H9 (cell line): ENCODE data around the gene P2RX2. TPM values are rescaled to one million over a fixed set of nuclear protein-coding genes. Genes with fewer than 3 reads are reported as not detected.

ENCODE experiments used
- DNase-seq: peaks from one replicate; pipeline ENCODE4 v3.0.0-alpha.2; 2017
- H2AFZ ChIP-seq: one replicate; pipeline ENCODE4 v1.6.1; 2013; ENCODE audit warnings: mild to moderate bottlenecking, low read length, control low read depth, moderate library complexity
- H2AK5ac ChIP-seq: 2 replicates; pipeline ENCODE4 v1.6.1; 2013; ENCODE audit warnings: low read length, control low read depth, mixed read lengths; ENCODE audit not compliant: insufficient read length
- H2BK120ac ChIP-seq: one replicate; pipeline ENCODE4 v1.6.1; 2013; ENCODE audit warnings: low read depth, mild to moderate bottlenecking, low read length, control low read depth, inconsistent platforms; ENCODE audit not compliant: poor library complexity, severe bottlenecking
- H2BK12ac ChIP-seq: 2 replicates; pipeline ENCODE4 v1.6.1; 2013; ENCODE audit warnings: low read length, control low read depth, mixed read lengths, low read depth; ENCODE audit not compliant: insufficient read length
- H2BK15ac ChIP-seq: 2 replicates; pipeline ENCODE4 v1.6.1; 2013; ENCODE audit warnings: low read depth, low read length, control low read depth
- H2BK20ac ChIP-seq: one replicate; pipeline ENCODE4 v1.6.1; 2013; ENCODE audit warnings: low read depth, mild to moderate bottlenecking, low read length, control low read depth, inconsistent platforms; ENCODE audit not compliant: poor library complexity, severe bottlenecking
- H2BK5ac ChIP-seq: 2 replicates; pipeline ENCODE4 v1.6.1; 2013; ENCODE audit warnings: low read length, control low read depth, mixed read lengths; ENCODE audit not compliant: insufficient read length
- H3K14ac ChIP-seq: 2 replicates; pipeline ENCODE4 v1.6.1; 2013; ENCODE audit warnings: low read length, control low read depth; ENCODE audit not compliant: insufficient read depth
- H3K18ac ChIP-seq: 2 replicates; pipeline ENCODE4 v1.6.1; 2013; ENCODE audit warnings: low read depth, mild to moderate bottlenecking, mixed read lengths, low read length, control low read depth; ENCODE audit not compliant: insufficient read length
- H3K23ac ChIP-seq: 2 replicates; pipeline ENCODE4 v1.6.1; 2013; ENCODE audit warnings: low read length, control low read depth, mixed read lengths, low read depth; ENCODE audit not compliant: insufficient read length
- H3K23me2 ChIP-seq: 2 replicates; pipeline ENCODE4 v1.6.1; 2013; ENCODE audit warnings: low read depth, mild to moderate bottlenecking, mixed read lengths, low read length, control low read depth; ENCODE audit not compliant: insufficient read length, poor library complexity, severe bottlenecking
- H3K27ac ChIP-seq: 2 replicates; pipeline ENCODE4 v1.5.1; 2013; ENCODE audit warnings: low read length, control low read depth, mixed read lengths, low read depth; ENCODE audit not compliant: insufficient read length
- H3K27me3 ChIP-seq: 2 replicates; pipeline ENCODE4 v1.6.1; 2013; ENCODE audit warnings: low read length, control low read depth, inconsistent platforms; ENCODE audit not compliant: insufficient read depth
- H3K4ac ChIP-seq: 2 replicates; pipeline ENCODE4 v1.6.1; 2013; ENCODE audit warnings: low read depth, mild to moderate bottlenecking, control low read depth, inconsistent platforms, low read length, moderate library complexity
- H3K4me1 ChIP-seq: 2 replicates; pipeline ENCODE4 v1.6.1; 2013; ENCODE audit warnings: low read length, control low read depth, inconsistent platforms; ENCODE audit not compliant: insufficient read depth
- H3K4me2 ChIP-seq: 2 replicates; pipeline ENCODE4 v1.6.1; 2013; ENCODE audit warnings: low read length, control low read depth, mixed read lengths; ENCODE audit not compliant: insufficient read length, insufficient read depth
- H3K56ac ChIP-seq: 2 replicates; pipeline ENCODE4 v1.6.1; 2013; ENCODE audit warnings: low read depth, mild to moderate bottlenecking, mixed read lengths, low read length, control low read depth; ENCODE audit not compliant: insufficient read length
- H3K79me1 ChIP-seq: 2 replicates; pipeline ENCODE4 v1.6.1; 2013; ENCODE audit warnings: low read depth, mild to moderate bottlenecking, moderate library complexity, low read length, control low read depth, inconsistent platforms; ENCODE audit not compliant: insufficient read depth, poor library complexity, severe bottlenecking
- H3K79me2 ChIP-seq: 2 replicates; pipeline ENCODE4 v1.6.1; 2013; ENCODE audit warnings: low read length, control low read depth, inconsistent platforms; ENCODE audit not compliant: insufficient read depth
- H3K9ac ChIP-seq: 2 replicates; pipeline ENCODE4 v1.6.1; 2013; ENCODE audit warnings: low read length, control low read depth, mixed read lengths; ENCODE audit not compliant: insufficient read length; ENCODE audit errors: extremely low read depth
- H3K9me3 ChIP-seq: one replicate; pipeline ENCODE4 v1.6.1; 2013; ENCODE audit warnings: low read depth, low read length, inconsistent platforms; ENCODE audit not compliant: control insufficient read depth
- H3T11ph ChIP-seq: one replicate; pipeline ENCODE4 v1.6.1; 2013; ENCODE audit warnings: mild to moderate bottlenecking, low read length, control low read depth, inconsistent platforms
- H4K20me1 ChIP-seq: one replicate; pipeline ENCODE4 v1.6.1; 2013; ENCODE audit not compliant: control insufficient read depth, insufficient read length, insufficient read depth
- H4K5ac ChIP-seq: 2 replicates; pipeline ENCODE4 v1.6.1; 2013; ENCODE audit warnings: low read depth, mild to moderate bottlenecking, mixed read lengths, low read length, control low read depth; ENCODE audit not compliant: insufficient read length
- H4K8ac ChIP-seq: replicated peaks from 2 replicates; pipeline ENCODE4 v1.6.1; 2013; ENCODE audit warnings: low read length, control low read depth, mixed read lengths, low read depth; ENCODE audit not compliant: insufficient read length
- H4K91ac ChIP-seq: 2 replicates; pipeline ENCODE4 v1.6.1; 2013; ENCODE audit warnings: low read depth, mild to moderate bottlenecking, moderate library complexity, mixed read lengths, low read length, control low read depth; ENCODE audit not compliant: insufficient read length
- H3K27ac Mint-ChIP-seq, 3 experiments: 2 replicates in 2 of 3; 3 replicates in 1 of 3; pipeline ENCODE4 v1.8.0; 2020 to 2021; ENCODE audit warnings: mixed read lengths in 3 of 3, mild to moderate bottlenecking in 1 of 3, moderate library complexity in 1 of 3
- H3K27me3 Mint-ChIP-seq: 2 replicates; pipeline ENCODE4 v1.8.0; 2021; ENCODE audit warnings: low read depth, mild to moderate bottlenecking, moderate library complexity, mixed read lengths
- H3K36me3 Mint-ChIP-seq, 3 experiments: 2 replicates in 2 of 3; 3 replicates in 1 of 3; pipeline ENCODE4 v1.8.0; 2020 to 2021; ENCODE audit warnings: low read depth in 3 of 3, mixed read lengths in 3 of 3; ENCODE audit not compliant: insufficient read depth in 1 of 3
- H3K4me1 Mint-ChIP-seq, 2 experiments: 2 replicates each; pipeline ENCODE4 v1.8.0; 2020; ENCODE audit warnings: mixed read lengths in 2 of 2
- H3K4me3 Mint-ChIP-seq, 2 experiments: 2 replicates in 1 of 2; 3 replicates in 1 of 2; pipeline ENCODE4 v1.8.0; 2020 to 2021; ENCODE audit warnings: mild to moderate bottlenecking in 2 of 2, mixed read lengths in 2 of 2, moderate library complexity in 1 of 2
- H3K9me3 Mint-ChIP-seq, 2 experiments: 2 replicates in 1 of 2; 3 replicates in 1 of 2; pipeline ENCODE4 v1.8.0; 2020; ENCODE audit warnings: mild to moderate bottlenecking in 2 of 2, mixed read lengths in 2 of 2, moderate library complexity in 1 of 2
- CTCF ChIP-seq: fragments of 200-600 bp; sonication (generic); conservative IDR thresholded peaks from 3 replicates; pipeline ENCODE4 v1.8.0; 2021; ENCODE audit warnings: antibody characterized with exemption, mild to moderate bottlenecking
- WGBS: extraction: QIAGEN DNeasy Blood & Tissue Kit; methylation state at CpG from one replicate; pipeline ENCODE4 v1.1.7; 2013; ENCODE audit warnings: missing lambda C conversion rate, low lambda C conversion rate, mixed read lengths; ENCODE audit not compliant: insufficient read length; ENCODE audit errors: extremely low coverage; 5-methylcytosine and 5-hydroxymethylcytosine counted together
- total RNA-seq: library from RNA; stranded (reverse); gene quantifications from 2 replicates; pipeline ENCODE4 v1.2.1, GENCODE V29; 2021

The P2RX2 gene
- total RNA-seq, 1 experiment from 2014 or later: 1.8 TPM

- Histone ChIP-seq H2BK120ac (no peak overlapping the region), H3K23me2 (no peaks in the 10 kb centered on the region), H2BK20ac (no peak overlapping the region), H3K9ac (no peak overlapping the region), H3T11ph (no peak overlapping the region), H2BK15ac (no peak overlapping the region), H3K56ac (no peak overlapping the region), H2AFZ (no peak overlapping the region), H3K4me1 (no peaks in the 10 kb centered on the region), H3K18ac (no peak overlapping the region), H4K5ac (no peak overlapping the region), H3K23ac (no peak overlapping the region), H2BK12ac (no peak overlapping the region), H3K27ac (no peak overlapping the region), H3K4me2 (no peak overlapping the region), H3K79me2 (no peaks in the 10 kb centered on the region), H3K14ac (no peak overlapping the region), H3K79me1 (no peaks in the 10 kb centered on the region), H3K27me3 (no peaks in the 10 kb centered on the region), H4K91ac (no peak overlapping the region), H4K20me1 (no peaks in the 10 kb centered on the region), H2BK5ac (no peak overlapping the region), H3K4ac (no peak overlapping the region), H4K8ac (no peak overlapping the region), H2AK5ac (no peak overlapping the region), H3K9me3 (no peaks in the 10 kb centered on the region)
- no peaks in the 10 kb centered on the region for H3K9me3 Mint-ChIP-seq
- no peak for TF ChIP-seq CTCF
- peaks cover 67 to 97% (median 95%) of the 10 kb centered on the region in 3 experiments for H3K36me3 Mint-ChIP-seq
- H3K4me3 Mint-ChIP-seq: no peak overlapping the region
- no peak for DNase-seq
- H3K27me3 Mint-ChIP-seq: no peaks in the 10 kb centered on the region
- H3K27ac Mint-ChIP-seq: no peak overlapping the region
- no CpG with 5 or more reads among the region's 29 CpGs for WGBS
- no peaks in the 10 kb centered on the region for H3K4me1 Mint-ChIP-seq
These were observed 44.6 kb downstream of the P2RX2 start for GRCh38 chr12:132662901-132663755.
